Thyroid gland (tissue), 4 donors: ENCODE results near the gene LHFPL2. TPM values are rescaled to one million over a fixed set of nuclear protein-coding genes. Genes with fewer than 3 reads are reported as not detected.
A peak's percentile ranks its signal among the peaks of the same experiment; 100 is the strongest.
"Not testable (repeated sequence)": the region's sequence is repeated elsewhere in the genome, so short reads cannot be mapped to it uniquely, and the experiment has no call there.

Source experiments
- DNase-seq, 2 donors: peaks; one replicate each; pipeline ENCODE4 v3.0.0-alpha.2; 2019
- H3K27ac ChIP-seq, 3 donors: fragments of 200-600 bp; sonication (generic); 1 replicate in 2 of 3; 2 replicates in 1 of 3; pipeline ENCODE4 v1.5.1; 2016 to 2019; ENCODE audit warnings: mild to moderate bottlenecking in 1 of 3, moderate library complexity in 1 of 3
- H3K27me3 ChIP-seq: fragments of 200-600 bp; sonication (generic); one replicate; pipeline ENCODE4 v1.5.1; 2019
- H3K36me3 ChIP-seq, 2 donors: fragments of 200-600 bp; sonication (generic); one replicate each; pipeline ENCODE4 v1.5.1; 2016 to 2019
- H3K4me1 ChIP-seq, 2 donors: fragments of 200-600 bp; sonication (generic); one replicate each; pipeline ENCODE4 v1.5.1; 2017 to 2019
- H3K4me3 ChIP-seq, 3 donors: fragments of 200-600 bp; sonication (generic); replicated peaks in 1 of 3; 1 replicate in 2 of 3; 2 replicates in 1 of 3; pipeline ENCODE4 v1.5.1; 2016; ENCODE audit warnings: mild to moderate bottlenecking in 1 of 3
- H3K9me3 ChIP-seq: fragments of 200-600 bp; sonication (generic); one replicate; pipeline ENCODE4 v1.5.1; 2017
- CTCF ChIP-seq, 6 experiments: fragments of 200-600 bp in 3 of 6; fragments of 450-650 bp in 3 of 6; sonication (generic) in 3 of 6; IDR thresholded peaks; one replicate each; pipeline ENCODE4 v1.5.1; 2016 to 2019; ENCODE audit warnings: antibody characterized with exemption in 6 of 6, mild to moderate bottlenecking in 2 of 6, inconsistent platforms in 1 of 6, moderate library complexity in 1 of 6
- POLR2A ChIP-seq, 2 donors: fragments of 450-650 bp; IDR thresholded peaks; one replicate each; pipeline ENCODE4 v1.6.1; 2017; ENCODE audit warnings: antibody characterized with exemption in 2 of 2, mild to moderate bottlenecking in 2 of 2, moderate library complexity in 1 of 2
- WGBS, 2 donors: methylation state at CpG; one replicate each; pipeline ENCODE4 v1.1.5; 2017; 5-methylcytosine and 5-hydroxymethylcytosine counted together
- intact Hi-C: fragments of 100-400 bp; cut with DNase I; formaldehyde crosslinking; loops from one replicate; pipeline ENCODE4 v1.15.1; 2023
- total RNA-seq, 4 donors: library from RNA; depleted of rRNA; stranded (reverse); fragments of >200 nt; gene quantifications; one replicate each; pipeline ENCODE4 v1.2.3, GENCODE V29; 2016

LHFPL2 gene, protein sequence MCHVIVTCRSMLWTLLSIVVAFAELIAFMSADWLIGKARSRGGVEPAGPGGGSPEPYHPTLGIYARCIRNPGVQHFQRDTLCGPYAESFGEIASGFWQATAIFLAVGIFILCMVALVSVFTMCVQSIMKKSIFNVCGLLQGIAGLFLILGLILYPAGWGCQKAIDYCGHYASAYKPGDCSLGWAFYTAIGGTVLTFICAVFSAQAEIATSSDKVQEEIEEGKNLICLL
- 10 to 100 TPM; 17.6 to 25.7 (median 23.7) TPM for total RNA-seq

- intact Hi-C loops: no loop called here
- Histone ChIP-seq H3K27me3 (no peaks in the 10 kb centered on the region), H3K4me3 (peak within 1 kb of the TSS; percentile 64 to 92 (median 83)), H3K27ac (peak within 1 kb of the TSS; percentile 84 to 92 (median 89)), H3K36me3 (no peaks in the 10 kb centered on the region), H3K4me1 (peaks cover 4 to 38% of the 10 kb centered on the region in 2 donors), H3K9me3 (no peaks in the 10 kb centered on the region)
- 0% methylated on average over 1 to 6 of the region's 112 CpGs for WGBS, 2 donors
- peak; percentile 75 to 81 for DNase-seq
- TF ChIP-seq CTCF (IDR thresholded peaks at IDR 0.05) (peak in 1 of 6 experiments; percentile 4), POLR2A (IDR thresholded peaks at IDR 0.05) (peak in 1 of 2 donors; percentile 37)
Observed at GRCh38 chr5:78648359-78649210, at the start of gene LHFPL2. TSS of gene LHFPL2 (minus strand) at chr5:78648772. CDS start at chr5:78510213, 138,559 bp downstream.

- H3K9me3 ChIP-seq: no peaks in the 10 kb centered on the region
- H3K4me1 ChIP-seq: peaks cover 5 to 7% of the 10 kb centered on the region in 2 donors
- TF ChIP-seq POLR2A (IDR thresholded peaks at IDR 0.05): no peak
- TF ChIP-seq CTCF (IDR thresholded peaks at IDR 0.05): no peak
- H3K4me3 ChIP-seq: no peak overlapping the region
- no peaks in the 10 kb centered on the region for H3K27me3 ChIP-seq
- H3K36me3 ChIP-seq: no peaks in the 10 kb centered on the region
- no peak overlapping the region for H3K27ac ChIP-seq
- no peak for DNase-seq
- intact Hi-C loops: no loop called here
Observed at GRCh38 chr5:78696637-78697036, 48.1 kb upstream of the LHFPL2 start.

- DNase-seq, H3K27ac ChIP-seq, H3K36me3 ChIP-seq, H3K4me3 ChIP-seq, H3K27me3 ChIP-seq, H3K9me3 ChIP-seq, intact Hi-C loops: not testable (repeated sequence)
- WGBS, 2 donors: 76 to 85% methylated on average over 4 of the region's 4 CpGs
- peaks cover 11 to 13% of the 10 kb centered on the region in 2 donors for H3K4me1 ChIP-seq
Observed at GRCh38 chr5:78696052-78696451, 47.5 kb upstream of the LHFPL2 start.

DNA sequence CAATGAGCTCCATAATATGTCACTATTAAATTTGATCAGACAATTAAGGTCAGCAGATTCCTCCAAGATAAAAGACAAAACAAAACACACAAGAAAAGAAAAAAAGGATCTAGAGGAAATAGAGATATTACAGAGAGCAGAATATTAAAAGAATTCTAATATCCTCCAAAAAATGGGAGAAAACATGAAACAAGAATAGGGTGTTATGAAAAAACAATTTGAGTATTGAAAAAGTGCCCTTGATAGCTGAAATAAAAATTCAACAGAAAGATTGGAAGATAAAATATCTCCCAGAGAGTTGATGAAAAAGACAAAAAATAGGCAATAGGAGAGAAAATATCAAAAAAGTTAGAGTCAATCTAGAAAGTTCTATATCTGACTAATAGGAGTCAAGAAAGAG, 44.8 kb upstream of the LHFPL2 start:
- no peak overlapping the region for H3K27ac ChIP-seq
- H3K4me3 ChIP-seq: no peak overlapping the region
- peaks cover 17 to 19% of the 10 kb centered on the region in 2 donors for H3K4me1 ChIP-seq
- intact Hi-C loops: no loop called here
- DNase-seq: no peak
- H3K36me3 ChIP-seq: no peaks in the 10 kb centered on the region
- no peaks in the 10 kb centered on the region for H3K27me3 ChIP-seq
- H3K9me3 ChIP-seq: no peaks in the 10 kb centered on the region
- no peak for TF ChIP-seq POLR2A (IDR thresholded peaks at IDR 0.05)

- TF ChIP-seq POLR2A (IDR thresholded peaks at IDR 0.05) (no peak), CTCF (IDR thresholded peaks at IDR 0.05) (no peak)
- 55 to 64% methylated on average over 2 of the region's 2 CpGs for WGBS, 2 donors
- Histone ChIP-seq H3K4me3 (no peak overlapping the region), H3K27ac (peak overlapping the region; percentile 46 to 68 (median 62)), H3K27me3 (no peaks in the 10 kb centered on the region), H3K36me3 (no peaks in the 10 kb centered on the region), H3K9me3 (no peaks in the 10 kb centered on the region), H3K4me1 (peaks cover 17 to 19% of the 10 kb centered on the region in 2 donors)
- peak; percentile 9 to 34 for DNase-seq
- intact Hi-C loops: no loop called here
Observed at GRCh38 chr5:78691084-78691960, 42.8 kb upstream of the LHFPL2 start.
